ENCODE results near the gene AGBL4.
A peak's percentile ranks its signal among the peaks of the same experiment; 100 is the strongest.

AGBL4 gene

DNA sequence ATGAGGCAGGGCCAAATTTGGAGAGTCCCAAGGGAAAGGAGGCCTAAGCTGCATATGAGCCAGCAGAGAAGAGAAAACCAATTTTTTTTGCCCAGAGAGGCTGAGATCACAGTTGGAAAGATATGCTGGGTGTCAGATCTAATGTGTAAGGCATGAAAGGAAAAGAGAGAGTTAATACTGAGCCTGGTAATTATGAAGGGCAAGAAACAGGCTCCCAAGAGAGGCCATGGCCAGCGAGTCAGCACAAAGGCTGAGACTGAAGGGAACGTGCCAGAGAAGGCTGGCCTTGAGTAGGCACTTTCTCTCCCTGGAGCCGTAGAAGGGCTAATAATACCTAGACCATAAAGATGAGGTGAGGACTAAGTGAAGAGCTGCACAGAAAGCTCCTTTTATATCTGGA, 1215.3 kb downstream of the AGBL4 start:
- no peak for DNase-seq

GRCh38 chr1:48807554-48808260, 1216.0 kb downstream of the AGBL4 start:
- DNase-seq, result no peak

GRCh38 chr1:48803474-48803873, 1220.3 kb downstream of the AGBL4 start:
- peak; percentile 15 for DNase-seq

- DNase-seq, result no peak
These were observed 1228.9 kb downstream of the AGBL4 start for GRCh38 chr1:48794816-48795215.

- peak; percentile 43 for DNase-seq
These were observed 1229.9 kb downstream of the AGBL4 start for GRCh38 chr1:48793863-48794262.

DNA sequence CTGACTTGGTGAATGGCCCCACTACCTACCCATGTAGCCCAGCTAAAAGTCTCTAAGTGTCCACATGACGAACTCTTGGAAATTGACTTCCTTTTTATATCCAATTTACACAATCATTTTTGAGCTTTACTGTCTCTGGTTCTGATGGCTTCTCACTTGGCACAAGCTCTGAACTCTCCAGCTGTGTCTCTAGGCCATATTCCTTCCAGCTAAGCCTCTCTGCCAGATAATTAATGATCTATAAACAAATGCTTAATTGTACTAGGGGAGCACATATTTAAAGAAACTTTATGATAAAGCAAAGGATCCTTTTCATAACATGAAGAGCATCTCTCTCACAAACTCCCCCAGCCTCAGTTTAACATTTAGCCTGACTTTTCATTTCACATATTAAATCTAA, 1230.8 kb downstream of the AGBL4 start:
- DNase-seq, result no peak

GRCh38 chr1:48790397-48790796, 1233.4 kb downstream of the AGBL4 start:
- DNase-seq, result no peak

DNA sequence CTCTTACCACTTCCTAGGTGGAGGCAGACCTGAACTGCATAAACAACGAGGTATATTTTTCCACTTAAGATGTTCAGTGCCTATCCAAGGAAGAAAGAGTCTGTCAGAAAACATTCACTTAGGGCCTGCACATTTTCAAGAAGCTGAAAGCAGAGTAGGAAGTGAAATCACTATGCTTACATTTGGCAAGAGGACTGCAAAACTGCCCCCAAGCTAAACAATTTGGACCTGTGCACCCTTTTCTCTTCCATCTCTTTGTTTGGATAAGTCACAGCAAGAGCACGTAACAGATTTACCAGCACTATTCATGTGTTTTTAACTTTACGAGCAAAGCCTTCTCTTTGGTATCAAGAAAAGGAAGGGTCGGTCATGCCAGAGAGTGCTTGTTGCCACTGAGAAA, 1233.9 kb downstream of the AGBL4 start:
- no peak for DNase-seq

DNA sequence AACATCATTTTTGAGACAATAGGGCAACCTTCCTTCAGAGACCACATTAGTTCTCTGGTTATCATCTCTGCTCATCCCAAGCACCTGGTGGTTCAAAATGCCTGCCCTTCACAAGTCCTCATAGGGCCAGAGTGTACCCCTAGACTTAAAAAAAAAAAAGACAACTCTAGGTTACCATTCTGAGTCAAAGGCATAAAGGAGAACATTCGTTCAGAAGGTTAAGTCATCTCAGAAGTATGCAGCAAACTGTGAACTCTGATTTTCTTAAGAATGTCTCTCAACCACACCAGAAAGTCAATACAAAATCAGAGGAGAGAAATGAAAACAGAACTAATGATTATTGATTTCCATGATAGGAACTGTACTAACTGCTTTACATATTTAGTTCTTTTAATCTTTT, 1237.9 kb downstream of the AGBL4 start:
- DNase-seq, result no peak

DNA sequence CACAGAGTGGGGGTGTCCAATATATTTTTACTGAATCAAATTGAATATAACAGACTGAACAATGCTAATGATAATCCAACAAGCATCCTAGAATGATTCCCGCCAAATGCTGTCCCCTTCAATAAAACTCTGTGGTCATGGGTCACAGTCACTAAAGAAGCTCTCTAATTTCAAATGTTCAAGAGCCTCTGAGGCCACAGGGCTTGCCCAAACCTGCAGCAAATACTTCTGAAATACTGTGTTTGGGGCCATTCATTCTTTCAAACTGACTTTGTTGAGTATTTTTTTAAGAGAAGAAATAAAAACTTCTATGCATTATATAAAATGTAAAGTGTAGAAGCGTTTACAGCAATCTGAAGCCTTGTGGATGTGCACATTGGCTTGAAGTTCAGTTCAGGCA, 1239.5 kb downstream of the AGBL4 start:
- no peak for DNase-seq

GRCh38 chr1:48777219-48777895, 1246.4 kb downstream of the AGBL4 start:
- peak; percentile 22 for DNase-seq

DNA sequence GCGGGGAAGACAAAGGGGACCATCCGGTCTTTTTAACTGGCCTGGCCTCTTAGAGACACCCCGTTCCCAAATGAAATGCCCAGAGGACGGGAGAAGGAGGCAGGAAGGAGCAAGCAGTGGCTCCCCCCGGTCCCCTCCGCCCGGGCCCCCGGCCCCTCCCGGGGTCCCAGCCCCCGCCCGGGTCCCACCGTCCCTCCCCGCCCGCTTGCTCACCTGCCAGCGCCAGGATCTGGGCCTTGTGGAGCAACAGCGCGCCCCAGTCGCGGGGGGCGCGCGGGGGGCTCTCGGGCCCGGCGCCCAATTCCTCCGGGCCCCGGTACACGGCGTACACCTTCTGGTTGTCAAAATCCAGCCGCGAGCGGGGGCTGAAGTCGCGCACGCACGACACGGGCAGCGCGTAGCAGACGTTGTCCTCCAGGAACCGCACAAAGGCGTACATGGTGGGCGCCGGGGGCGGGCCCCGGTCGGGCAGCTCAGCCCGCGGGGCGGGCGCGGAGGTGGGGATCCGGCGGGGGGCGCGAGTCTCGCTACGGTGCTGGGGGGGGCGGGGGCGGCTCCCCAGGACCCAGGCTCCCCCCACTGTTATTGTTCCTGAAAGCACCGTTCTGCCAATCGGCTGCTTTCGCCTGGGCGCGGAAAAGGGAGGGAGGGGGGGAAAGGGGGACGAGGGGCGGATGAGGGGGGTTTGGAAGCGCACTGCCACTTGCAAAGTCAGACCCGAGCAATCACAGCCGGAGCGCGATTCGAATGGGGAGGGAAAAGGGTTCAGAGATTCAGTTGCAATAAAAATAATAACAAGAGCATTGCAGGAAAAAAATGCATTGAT, 1247.1 kb downstream of the AGBL4 start, which contains the start of gene BEND5:
TSS of gene BEND5 (minus strand) at position 499 of the 826 bp plus-strand sequence. CDS start at position 439, 60 bp downstream.
- peak; percentile 51 for DNase-seq

DNA sequence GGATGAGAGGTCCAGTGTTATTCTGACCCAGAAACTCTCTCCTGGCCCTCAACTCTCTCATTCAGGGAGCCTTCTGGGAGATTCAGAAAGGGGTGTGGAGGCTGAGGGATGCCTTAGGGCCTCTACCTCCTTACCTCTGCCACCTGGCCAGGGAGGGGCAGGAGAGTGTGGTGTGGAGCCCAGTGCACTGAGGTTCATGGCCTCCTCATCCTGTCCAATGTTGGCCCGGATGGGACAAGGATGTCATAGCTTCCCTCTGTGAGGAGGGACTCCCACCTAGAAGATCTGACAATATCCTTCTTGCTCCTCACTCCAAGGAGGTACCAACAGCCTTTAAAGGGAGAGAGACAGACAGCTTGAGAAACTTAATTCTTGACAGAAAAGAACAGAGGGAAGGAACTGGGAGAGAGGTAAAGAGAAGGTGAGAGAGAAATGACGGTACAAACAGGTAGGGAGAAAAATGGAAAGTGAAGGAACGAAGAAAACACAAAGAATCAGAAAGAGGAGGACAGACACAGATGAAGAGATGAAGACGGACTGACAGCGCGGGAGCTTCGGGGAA, 1247.8 kb downstream of the AGBL4 start:
- DNase-seq, result no peak

GRCh38 chr1:48773133-48773532, 1250.6 kb downstream of the AGBL4 start:
- DNase-seq, result no peak

- no peak for DNase-seq
These were observed 1251.5 kb downstream of the AGBL4 start for GRCh38 chr1:48772211-48772610.

- DNase-seq, result no peak
These were observed 1252.2 kb downstream of the AGBL4 start for GRCh38 chr1:48771561-48771960.

GRCh38 chr1:48767975-48768510, 1255.7 kb downstream of the AGBL4 start:
- peak; percentile 32 for DNase-seq

- DNase-seq, result no peak
These were observed 1258.4 kb downstream of the AGBL4 start for GRCh38 chr1:48765335-48765734.

DNA sequence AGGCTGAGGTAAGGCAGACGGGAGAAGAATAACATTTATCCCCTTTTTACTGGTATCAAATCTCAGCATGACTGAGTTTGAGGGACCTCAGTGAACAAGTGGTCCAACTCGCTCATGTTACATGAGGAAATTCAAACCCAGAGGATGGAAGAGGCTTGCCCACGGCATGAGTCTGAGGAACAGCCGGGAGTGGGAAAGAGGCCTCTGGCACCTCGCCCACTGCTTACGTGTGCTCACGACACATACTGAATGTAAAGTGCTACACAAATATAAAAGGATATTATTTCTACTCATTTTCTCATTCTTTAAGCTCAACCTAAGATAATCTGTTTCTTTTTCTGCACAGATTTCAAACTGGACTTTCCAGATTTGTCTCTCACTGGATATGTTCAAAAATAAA, 1261.8 kb downstream of the AGBL4 start:
- no peak for DNase-seq

- no peak for DNase-seq
These were observed 1262.3 kb downstream of the AGBL4 start for GRCh38 chr1:48761411-48761810.

- DNase-seq, result no peak
These were observed 1262.9 kb downstream of the AGBL4 start for GRCh38 chr1:48760857-48761256.

- DNase-seq, result no peak
These were observed 1264.8 kb downstream of the AGBL4 start for GRCh38 chr1:48758976-48759375.

DNA sequence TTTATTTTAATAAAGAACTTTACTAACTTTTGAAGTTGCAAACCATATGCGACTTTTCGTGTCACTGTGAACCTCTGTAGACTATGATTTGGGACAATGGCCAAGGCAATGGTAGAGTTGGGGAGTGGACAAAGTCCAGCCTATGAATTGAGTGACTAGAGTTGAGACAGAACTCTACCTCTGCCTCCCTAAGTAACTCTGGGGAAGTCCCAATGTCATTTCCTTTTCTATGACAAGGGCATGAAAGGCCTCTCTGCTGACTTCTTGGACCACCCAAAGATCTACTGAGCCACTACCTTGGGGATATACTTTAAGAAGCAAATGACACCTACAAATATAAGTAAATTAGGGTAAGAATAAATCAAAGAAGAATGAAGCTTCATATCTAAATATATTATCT, 1266.4 kb downstream of the AGBL4 start:
- DNase-seq, result no peak

Measured in hematopoietic multipotent progenitor cell treated with erythropoietin and hydrocortisone succinate and interleukin-3 and kit ligand, for 6 days (in vitro differentiated cells).